IPS DF 6.9 (cell line): Measurements from ENCODE around the gene TRABD2B.
A peak's percentile ranks its signal among the peaks of the same experiment; 100 is the strongest.

ENCODE experiments used
- DNase-seq: peaks from one replicate; pipeline ENCODE4 v3.0.0-alpha.2; 2013; ENCODE audit warnings: low read depth, low spot score
- H3K27ac ChIP-seq: one replicate; pipeline ENCODE4 v1.5.1; 2013; ENCODE audit warnings: low read length, control low read depth
- H3K27me3 ChIP-seq: 2 replicates; pipeline ENCODE4 v1.6.1; 2013; ENCODE audit warnings: mild to moderate bottlenecking, low read length; ENCODE audit not compliant: control insufficient read depth, insufficient read depth
- H3K36me3 ChIP-seq: 2 replicates; pipeline ENCODE4 v1.6.1; 2013; ENCODE audit warnings: low read length; ENCODE audit not compliant: control insufficient read depth, insufficient read depth
- H3K4me1 ChIP-seq: 2 replicates; pipeline ENCODE4 v1.6.1; 2013; ENCODE audit warnings: low read length; ENCODE audit not compliant: control insufficient read depth, insufficient read depth
- H3K4me3 ChIP-seq: 2 replicates; pipeline ENCODE4 v1.5.1; 2013; ENCODE audit warnings: mild to moderate bottlenecking, low read length
- H3K9me3 ChIP-seq: 2 replicates; pipeline ENCODE4 v1.6.1; 2013; ENCODE audit warnings: low read length, inconsistent platforms; ENCODE audit not compliant: control insufficient read depth, insufficient read depth
- WGBS: extraction: QIAGEN DNeasy Blood & Tissue Kit; methylation state at CpG from one replicate; pipeline ENCODE4 v1.1.7; 2013; ENCODE audit warnings: mixed read lengths, missing lambda C conversion rate; ENCODE audit not compliant: insufficient read length, insufficient coverage; 5-methylcytosine and 5-hydroxymethylcytosine counted together

Gene TRABD2B

DNA sequence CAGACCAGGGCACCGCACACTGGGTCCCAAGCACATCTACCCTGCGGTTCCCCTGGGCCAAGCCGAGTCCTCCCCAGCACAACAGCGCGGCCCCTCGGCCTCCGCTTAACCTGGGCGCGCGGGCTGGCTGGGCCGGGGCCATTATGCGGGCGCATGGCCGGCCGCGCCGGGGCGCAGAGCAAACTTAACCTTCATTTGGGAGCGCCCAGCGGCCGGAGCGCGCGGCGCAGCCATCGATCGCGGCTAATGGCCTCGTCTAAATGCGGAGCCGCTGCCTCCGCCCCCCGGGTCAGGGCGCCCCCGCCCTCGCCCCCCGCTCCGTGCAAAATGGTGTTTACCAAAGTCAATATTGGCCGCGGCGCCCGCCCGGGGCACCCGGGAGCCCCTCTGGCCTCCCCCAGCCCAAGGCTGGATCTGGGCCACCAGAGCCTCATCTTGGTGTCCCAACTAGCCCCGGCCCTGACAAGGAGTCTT is 272.1 kb downstream of the TRABD2B start:
- H3K4me1 ChIP-seq: peaks cover 5% of the 10 kb centered on the region; the same call in 1 of the 2 replicates
- no peaks in the 10 kb centered on the region for H3K9me3 ChIP-seq
- no peak for DNase-seq
- H3K36me3 ChIP-seq: no peaks in the 10 kb centered on the region
- H3K27me3 ChIP-seq: peaks cover 18% of the 10 kb centered on the region; the same call in 1 of the 2 replicates
- H3K27ac ChIP-seq: no peak overlapping the region
- no CpG with 5 or more reads among the region's 45 CpGs for WGBS
- H3K4me3 ChIP-seq: peak overlapping the region; percentile 10; the same call in 1 of the 2 replicates

- Histone ChIP-seq H3K4me3 (peak overlapping the region; percentile 4; the same call in 1 of the 2 replicates), H3K4me1 (peaks cover 5% of the 10 kb centered on the region; the same call in 1 of the 2 replicates), H3K36me3 (no peaks in the 10 kb centered on the region), H3K27me3 (peaks cover 18% of the 10 kb centered on the region; the same call in 1 of the 2 replicates), H3K27ac (no peak overlapping the region), H3K9me3 (no peaks in the 10 kb centered on the region)
- no CpG with 5 or more reads among the region's 13 CpGs for WGBS
- DNase-seq: no peak
Measured at GRCh38 chr1:47724432-47724999, 272.7 kb downstream of the TRABD2B start.

DNA sequence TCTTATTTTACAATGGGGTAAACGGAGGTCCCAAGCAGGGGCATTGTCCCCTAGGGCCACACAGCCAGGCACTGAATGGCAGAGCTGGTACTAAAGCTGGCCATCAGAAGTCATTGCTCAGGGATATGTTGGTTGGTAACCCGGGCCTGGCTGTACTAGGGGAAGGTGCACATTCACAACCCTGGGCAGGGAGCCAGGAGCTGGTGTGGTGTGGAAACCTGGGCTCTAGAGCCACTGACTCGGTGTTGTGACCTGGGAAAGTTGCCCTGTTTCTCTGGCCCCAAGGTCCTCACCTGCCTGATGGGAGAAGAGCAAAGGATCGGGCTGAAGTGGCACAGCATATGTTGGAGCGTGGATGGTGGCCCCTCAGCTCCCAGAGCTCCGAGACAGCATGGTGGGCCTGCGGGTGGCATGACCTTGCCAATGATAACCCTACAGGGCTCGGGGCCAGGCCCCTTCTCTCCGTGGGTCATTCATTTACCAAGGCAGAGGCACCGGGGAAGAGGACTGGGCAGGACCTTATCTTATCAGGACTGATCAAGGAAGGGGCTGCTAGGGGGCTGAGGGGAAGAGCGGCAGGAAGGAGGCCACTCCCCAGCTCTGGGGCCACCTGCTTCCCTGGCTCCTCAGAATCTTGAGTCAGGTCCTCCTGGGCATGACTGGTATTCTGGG is 274.1 kb downstream of the TRABD2B start:
- H3K4me1 ChIP-seq: peaks cover 5% of the 10 kb centered on the region; the same call in 1 of the 2 replicates
- no CpG with 5 or more reads among the region's 11 CpGs for WGBS
- no peaks in the 10 kb centered on the region for H3K9me3 ChIP-seq
- no peak overlapping the region for H3K27ac ChIP-seq
- no peaks in the 10 kb centered on the region for H3K36me3 ChIP-seq
- DNase-seq: no peak
- H3K27me3 ChIP-seq: peaks cover 18% of the 10 kb centered on the region; the same call in 1 of the 2 replicates
- no peak overlapping the region for H3K4me3 ChIP-seq

DNA sequence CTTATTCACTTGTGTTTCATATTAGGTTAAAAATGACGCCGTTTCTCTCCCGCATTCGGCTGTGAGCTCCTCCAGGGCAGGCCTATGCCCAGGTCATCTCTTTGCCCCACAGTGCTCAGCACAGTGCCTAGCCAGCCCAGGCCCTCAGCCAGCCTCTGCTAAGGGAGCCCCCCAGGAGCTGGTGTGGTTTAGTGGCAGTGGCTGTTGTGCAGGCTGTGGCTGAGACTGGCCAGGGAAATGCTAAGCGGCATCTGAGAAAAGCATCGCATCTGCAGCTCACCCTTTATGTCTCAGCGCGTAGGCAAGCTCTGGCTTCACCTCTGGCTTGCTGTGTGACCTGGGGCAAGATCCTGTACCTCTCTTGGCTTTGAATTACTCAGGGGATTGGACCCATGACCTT is 275.1 kb downstream of the TRABD2B start:
- no peak for DNase-seq
- WGBS: no CpG with 5 or more reads among the region's 8 CpGs
- peaks cover 18% of the 10 kb centered on the region; the same call in 1 of the 2 replicates for H3K27me3 ChIP-seq

GRCh38 chr1:47720111-47720510 is 277.1 kb downstream of the TRABD2B start:
- no CpG with 5 or more reads among the region's 4 CpGs for WGBS
- peaks cover 11% of the 10 kb centered on the region; the same call in 1 of the 2 replicates for H3K27me3 ChIP-seq
- no peaks in the 10 kb centered on the region for H3K9me3 ChIP-seq

More for the DNA sequence above, 275.1 kb downstream of the TRABD2B start:
- H3K36me3 ChIP-seq: no peaks in the 10 kb centered on the region
- H3K4me3 ChIP-seq: no peak overlapping the region
- H3K9me3 ChIP-seq: no peaks in the 10 kb centered on the region
- no peak overlapping the region for H3K27ac ChIP-seq
- H3K4me1 ChIP-seq: peaks cover 5% of the 10 kb centered on the region; the same call in 1 of the 2 replicates

GRCh38 chr1:47717341-47717740 is 279.8 kb downstream of the TRABD2B start:
- Histone ChIP-seq H3K27ac (no peak overlapping the region), H3K36me3 (no peaks in the 10 kb centered on the region), H3K4me3 (no peak overlapping the region), H3K9me3 (no peaks in the 10 kb centered on the region), H3K27me3 (peaks cover 5% of the 10 kb centered on the region; the same call in 1 of the 2 replicates), H3K4me1 (no peaks in the 10 kb centered on the region; the same call in 1 of the 2 replicates)
- no peak for DNase-seq

More at GRCh38 chr1:47720111-47720510, 277.1 kb downstream of the TRABD2B start:
- no peak for DNase-seq
- H3K36me3 ChIP-seq: no peaks in the 10 kb centered on the region
- peaks cover 5% of the 10 kb centered on the region for H3K4me1 ChIP-seq
- H3K27ac ChIP-seq: no peak overlapping the region
- H3K4me3 ChIP-seq: no peak overlapping the region

GRCh38 chr1:47713975-47714767 is 283.0 kb downstream of the TRABD2B start:
- DNase-seq: no peak

DNA sequence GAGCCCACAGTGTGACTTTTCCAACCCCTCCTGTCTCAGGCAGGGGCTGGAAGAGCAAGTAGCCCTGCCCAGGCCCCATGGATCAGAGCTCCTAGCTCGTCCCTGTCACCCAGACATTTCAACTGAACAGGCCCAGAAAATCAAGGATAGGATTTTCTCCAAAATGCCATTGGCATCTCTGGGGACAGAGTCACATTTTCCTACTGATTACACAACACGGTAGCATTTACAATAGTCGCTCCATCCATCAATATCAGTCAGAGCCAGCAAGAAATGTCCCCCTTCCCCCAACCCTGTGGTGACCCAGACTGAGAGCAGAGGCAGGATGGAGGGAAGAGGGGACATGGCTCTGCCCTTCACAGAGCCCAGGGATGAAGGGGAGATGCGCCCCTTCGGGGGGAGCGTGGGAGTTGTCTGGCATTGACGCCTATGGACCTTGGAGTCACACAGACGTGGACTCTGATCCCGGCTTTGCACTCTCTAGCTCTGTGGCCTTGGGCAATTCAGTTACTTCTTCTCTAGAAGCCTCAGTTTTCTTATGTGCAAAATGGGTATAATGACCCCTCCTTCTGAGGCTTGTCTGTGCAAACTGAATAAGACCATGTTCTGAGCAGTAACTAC is 283.7 kb downstream of the TRABD2B start:
- Histone ChIP-seq H3K4me1 (no peaks in the 10 kb centered on the region; the same call in 1 of the 2 replicates), H3K9me3 (no peaks in the 10 kb centered on the region), H3K27me3 (peaks cover 40% of the 10 kb centered on the region), H3K36me3 (no peaks in the 10 kb centered on the region), H3K27ac (no peak overlapping the region), H3K4me3 (no peak overlapping the region)
- DNase-seq: no peak
- WGBS: no CpG with 5 or more reads among the region's 9 CpGs

More at GRCh38 chr1:47713975-47714767, 283.0 kb downstream of the TRABD2B start:
- Histone ChIP-seq H3K27me3 (peaks cover 33% of the 10 kb centered on the region), H3K27ac (no peak overlapping the region), H3K9me3 (no peaks in the 10 kb centered on the region), H3K4me3 (no peak overlapping the region), H3K4me1 (no peaks in the 10 kb centered on the region; the same call in 1 of the 2 replicates), H3K36me3 (no peaks in the 10 kb centered on the region)
- WGBS: no CpG with 5 or more reads among the region's 4 CpGs

- H3K36me3 ChIP-seq: no peaks in the 10 kb centered on the region
- no CpG with 5 or more reads among the region's 16 CpGs for WGBS
- peaks cover 47% of the 10 kb centered on the region for H3K27me3 ChIP-seq
Measured at GRCh38 chr1:47712596-47713299, 284.4 kb downstream of the TRABD2B start.

More at GRCh38 chr1:47712596-47713299, 284.4 kb downstream of the TRABD2B start:
- no peak overlapping the region for H3K4me3 ChIP-seq
- DNase-seq: no peak
- H3K4me1 ChIP-seq: no peaks in the 10 kb centered on the region; the same call in 1 of the 2 replicates
- H3K9me3 ChIP-seq: no peaks in the 10 kb centered on the region
- no peak overlapping the region for H3K27ac ChIP-seq
